Suprapubic skin (tissue), 4 donors: Measurements from ENCODE around the gene AUTS2. TPM values are rescaled to one million over a fixed set of nuclear protein-coding genes. Genes with fewer than 3 reads are reported as not detected.

Experiments used
- DNase-seq, 2 donors: peaks; one replicate each; pipeline ENCODE4 v3.0.0-alpha.2; 2019; ENCODE audit warnings: low spot score in 2 of 2
- H3K27ac ChIP-seq: fragments of 200-600 bp; sonication (generic); one replicate; pipeline ENCODE4 v1.5.1; 2019
- H3K27me3 ChIP-seq: fragments of 200-600 bp; sonication (generic); one replicate; pipeline ENCODE4 v1.5.1; 2019
- H3K36me3 ChIP-seq: fragments of 200-600 bp; sonication (generic); one replicate; pipeline ENCODE4 v1.5.1; 2019
- H3K4me1 ChIP-seq: fragments of 200-600 bp; sonication (generic); one replicate; pipeline ENCODE4 v1.5.1; 2019
- H3K4me3 ChIP-seq: fragments of 200-600 bp; sonication (generic); one replicate; pipeline ENCODE4 v1.5.1; 2019; ENCODE audit warnings: mild to moderate bottlenecking
- H3K9me3 ChIP-seq: fragments of 200-600 bp; sonication (generic); one replicate; pipeline ENCODE4 v1.5.1; 2019
- EP300 ChIP-seq: sonication (generic); formaldehyde crosslinking; IDR thresholded peaks from one replicate; pipeline ENCODE4 v1.6.1; 2017; ENCODE audit warnings: antibody characterized with exemption
- POLR2A ChIP-seq, 2 donors: fragments of 450-650 bp; IDR thresholded peaks; one replicate each; pipeline ENCODE4 v1.6.1; 2017; ENCODE audit warnings: antibody characterized with exemption in 2 of 2, mild to moderate bottlenecking in 2 of 2, moderate library complexity in 2 of 2
- POLR2AphosphoS5 ChIP-seq, 3 donors: sonication (generic); formaldehyde crosslinking; IDR thresholded peaks; one replicate each; pipeline ENCODE4 v1.6.1; 2017; ENCODE audit warnings: antibody characterized with exemption in 3 of 3
- whole genome bisulfite sequencing: methylation state at CpG from one replicate; pipeline ENCODE4 v1.1.5; 2018; 5-methylcytosine and 5-hydroxymethylcytosine counted together
- total RNA-seq, 4 donors: library from RNA; depleted of rRNA; stranded (reverse); fragments of >200 nt; gene quantifications; one replicate each; pipeline ENCODE4 v1.1.0, GENCODE V29; 2016
- TF ChIP-seq, protein P1 (sequence below), 2 donors: fragments of 200-600 bp in 1 of 2; fragments of 450-650 bp in 1 of 2; sonication (generic) in 1 of 2; IDR thresholded peaks; one replicate each; pipeline ENCODE4 v1.5.1; 2016 to 2019; ENCODE audit warnings: antibody characterized with exemption in 2 of 2, mild to moderate bottlenecking in 1 of 2, moderate library complexity in 1 of 2

Gene AUTS2
- total RNA-seq, 4 donors from 2014 or later: 31.0 to 102 (median 56.4) TPM

DNA sequence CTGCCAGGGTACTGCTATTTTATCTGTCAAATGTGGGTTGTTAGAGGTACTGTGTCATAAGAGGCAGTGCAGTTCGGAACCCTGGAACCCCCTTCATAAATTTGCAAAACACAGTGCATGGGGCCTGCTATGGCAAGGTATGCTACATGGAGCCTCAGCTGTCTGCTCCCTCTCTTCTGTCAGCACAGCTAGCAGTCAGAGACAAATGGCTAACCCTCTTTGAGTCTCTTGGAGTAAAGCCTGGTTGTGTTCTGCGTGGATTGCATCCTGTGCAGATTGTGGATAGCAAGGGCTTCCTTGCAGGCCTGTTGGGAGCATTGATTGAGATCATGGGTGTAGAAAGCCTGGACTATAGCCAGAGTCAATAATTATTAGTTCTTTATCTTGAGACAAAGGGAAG, 397.8 kb downstream of the AUTS2 start:
- 91% methylated on average over 2 of the region's 2 CpGs for WGBS

DNA sequence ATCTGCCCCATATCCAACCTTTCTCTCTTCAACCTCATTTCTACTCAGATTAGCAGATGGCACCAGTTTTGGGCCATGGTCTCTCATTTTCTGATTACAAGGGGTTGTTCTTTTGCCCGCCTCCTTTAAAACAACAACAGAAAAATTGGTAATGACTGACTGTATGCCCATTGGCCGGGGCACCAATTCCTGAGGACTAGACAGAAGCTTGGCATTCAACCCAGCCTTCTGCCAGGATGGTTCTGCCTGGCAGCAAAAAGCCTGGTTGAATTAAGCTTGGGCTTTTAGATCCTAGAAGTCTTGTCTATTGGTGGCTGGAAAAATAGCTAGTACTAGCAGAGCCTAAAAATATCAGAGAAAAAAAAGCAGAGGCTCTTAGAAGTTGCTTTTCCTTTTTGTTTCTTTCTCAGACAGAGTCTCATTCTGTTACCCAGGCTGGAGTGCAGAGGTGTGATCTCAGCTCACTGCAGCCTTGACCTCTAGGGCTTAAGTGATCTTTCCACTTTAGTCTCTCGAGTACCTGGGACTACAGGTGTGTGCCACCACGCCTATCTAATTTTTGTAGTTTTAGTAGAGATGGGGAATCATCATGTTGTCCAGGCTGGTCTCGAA, 402.6 kb downstream of the AUTS2 start:
- H3K27ac ChIP-seq: no peak overlapping the region
- no peaks in the 10 kb centered on the region for H3K36me3 ChIP-seq
- TF ChIP-seq EP300: no peak
- TF ChIP-seq, protein P1, sequence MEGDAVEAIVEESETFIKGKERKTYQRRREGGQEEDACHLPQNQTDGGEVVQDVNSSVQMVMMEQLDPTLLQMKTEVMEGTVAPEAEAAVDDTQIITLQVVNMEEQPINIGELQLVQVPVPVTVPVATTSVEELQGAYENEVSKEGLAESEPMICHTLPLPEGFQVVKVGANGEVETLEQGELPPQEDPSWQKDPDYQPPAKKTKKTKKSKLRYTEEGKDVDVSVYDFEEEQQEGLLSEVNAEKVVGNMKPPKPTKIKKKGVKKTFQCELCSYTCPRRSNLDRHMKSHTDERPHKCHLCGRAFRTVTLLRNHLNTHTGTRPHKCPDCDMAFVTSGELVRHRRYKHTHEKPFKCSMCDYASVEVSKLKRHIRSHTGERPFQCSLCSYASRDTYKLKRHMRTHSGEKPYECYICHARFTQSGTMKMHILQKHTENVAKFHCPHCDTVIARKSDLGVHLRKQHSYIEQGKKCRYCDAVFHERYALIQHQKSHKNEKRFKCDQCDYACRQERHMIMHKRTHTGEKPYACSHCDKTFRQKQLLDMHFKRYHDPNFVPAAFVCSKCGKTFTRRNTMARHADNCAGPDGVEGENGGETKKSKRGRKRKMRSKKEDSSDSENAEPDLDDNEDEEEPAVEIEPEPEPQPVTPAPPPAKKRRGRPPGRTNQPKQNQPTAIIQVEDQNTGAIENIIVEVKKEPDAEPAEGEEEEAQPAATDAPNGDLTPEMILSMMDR (IDR thresholded peaks at IDR 0.05): no peak
- no peak for TF ChIP-seq POLR2A (IDR thresholded peaks at IDR 0.05)
- TF ChIP-seq POLR2AphosphoS5 (IDR thresholded peaks at IDR 0.05): no peak
- no peaks in the 10 kb centered on the region for H3K27me3 ChIP-seq
- H3K9me3 ChIP-seq: no peaks in the 10 kb centered on the region
- 84% methylated on average over 5 of the region's 5 CpGs for WGBS
- DNase-seq: no peak
- H3K4me3 ChIP-seq: no peak overlapping the region
- no peaks in the 10 kb centered on the region for H3K4me1 ChIP-seq

More for the DNA sequence above, 397.8 kb downstream of the AUTS2 start:
- Histone ChIP-seq H3K27me3 (no peaks in the 10 kb centered on the region), H3K4me3 (no peak overlapping the region), H3K27ac (no peak overlapping the region), H3K9me3 (no peaks in the 10 kb centered on the region), H3K36me3 (no peaks in the 10 kb centered on the region), H3K4me1 (no peaks in the 10 kb centered on the region)
- no peak for DNase-seq
- no peak for TF ChIP-seq EP300
- TF ChIP-seq POLR2AphosphoS5 (IDR thresholded peaks at IDR 0.05): no peak
- TF ChIP-seq, protein P1 (IDR thresholded peaks at IDR 0.05): no peak
- TF ChIP-seq POLR2A (IDR thresholded peaks at IDR 0.05): no peak

DNA sequence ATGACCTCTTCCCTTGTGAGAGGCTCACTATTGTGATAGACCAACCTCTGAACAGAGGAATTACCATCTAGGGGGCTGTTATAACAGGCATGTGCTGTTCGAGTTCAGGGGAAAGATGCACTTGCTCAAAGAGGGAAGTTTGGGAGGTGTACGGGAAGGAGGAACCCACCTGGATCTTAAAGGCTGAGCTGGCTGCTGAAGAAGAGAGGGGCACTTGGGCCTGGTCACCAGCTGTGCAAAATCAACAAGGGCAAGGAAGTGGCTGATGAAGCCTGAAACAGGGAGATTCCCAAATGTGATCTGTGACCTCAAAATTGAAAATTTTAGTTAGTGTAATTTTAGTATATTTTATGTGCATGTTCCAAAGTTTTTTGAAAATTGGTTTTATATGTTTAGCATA, 407.2 kb downstream of the AUTS2 start:
- no peak for DNase-seq
- no peak for TF ChIP-seq EP300
- TF ChIP-seq POLR2A (IDR thresholded peaks at IDR 0.05): no peak
- TF ChIP-seq, protein P1 (IDR thresholded peaks at IDR 0.05): no peak
- TF ChIP-seq POLR2AphosphoS5 (IDR thresholded peaks at IDR 0.05): no peak
- Histone ChIP-seq H3K4me3 (no peak overlapping the region), H3K27me3 (no peaks in the 10 kb centered on the region), H3K27ac (no peak overlapping the region), H3K4me1 (peaks cover 3% of the 10 kb centered on the region), H3K36me3 (no peaks in the 10 kb centered on the region), H3K9me3 (no peaks in the 10 kb centered on the region)
- 84% methylated on average over 2 of the region's 2 CpGs for WGBS

DNA sequence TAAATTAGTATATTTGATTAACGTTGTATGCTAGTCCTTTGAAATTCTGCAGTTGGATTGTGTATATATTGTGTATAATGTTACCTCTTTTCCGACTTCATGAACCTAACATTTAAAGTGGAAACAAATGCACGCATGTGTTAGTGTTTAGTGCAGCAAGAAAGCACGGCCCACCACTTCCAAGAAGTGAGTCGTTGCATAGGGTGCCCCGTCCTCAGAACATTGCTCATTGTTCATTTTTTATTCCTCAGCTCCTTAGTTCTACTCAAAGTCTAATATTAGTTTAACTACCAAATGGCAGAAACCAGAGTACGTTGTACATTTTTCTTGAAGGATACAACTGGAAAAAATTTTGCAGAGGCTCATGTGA, 407.6 kb downstream of the AUTS2 start:
- Histone ChIP-seq H3K36me3 (no peaks in the 10 kb centered on the region), H3K4me3 (no peak overlapping the region), H3K4me1 (peaks cover 3% of the 10 kb centered on the region), H3K9me3 (no peaks in the 10 kb centered on the region), H3K27ac (no peak overlapping the region), H3K27me3 (no peaks in the 10 kb centered on the region)
- TF ChIP-seq POLR2AphosphoS5 (IDR thresholded peaks at IDR 0.05) (no peak), POLR2A (IDR thresholded peaks at IDR 0.05) (no peak), EP300 (no peak)
- TF ChIP-seq, protein P1 (IDR thresholded peaks at IDR 0.05): no peak
- DNase-seq: no peak
- WGBS: 68% methylated on average over 7 of the region's 7 CpGs

DNA sequence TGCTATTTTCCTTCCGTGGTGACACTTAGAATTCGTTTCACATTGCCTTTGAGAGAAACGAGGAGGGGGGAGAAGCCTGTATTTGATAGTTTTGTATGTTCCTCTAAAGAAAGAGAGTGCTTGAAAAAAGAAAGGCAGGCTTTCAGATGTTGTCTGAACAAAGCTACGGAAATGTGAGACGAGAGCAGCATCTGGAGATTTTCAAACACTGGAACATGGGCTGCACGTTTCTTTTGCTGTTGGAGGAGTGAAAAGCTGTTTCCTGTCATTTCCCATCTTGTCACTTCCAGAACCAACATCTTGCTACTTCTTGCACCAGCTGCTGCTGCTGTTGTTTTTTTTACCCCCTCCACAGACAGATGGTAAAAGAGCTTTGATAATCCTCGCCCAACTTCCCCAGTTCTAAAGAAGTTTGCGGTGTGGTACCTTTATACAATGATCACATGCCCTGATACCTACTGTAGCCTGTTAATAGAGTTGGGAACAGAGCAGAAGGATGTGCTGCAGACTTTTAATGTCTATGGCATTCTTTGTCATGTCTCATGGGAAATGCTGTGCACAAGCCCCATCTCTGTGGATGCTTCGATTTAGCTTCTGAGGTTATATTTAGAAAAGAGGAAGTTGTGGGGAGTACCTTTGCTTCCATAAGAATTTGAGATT, 408.1 kb downstream of the AUTS2 start:
- Histone ChIP-seq H3K27me3 (no peaks in the 10 kb centered on the region), H3K4me3 (no peak overlapping the region), H3K4me1 (peaks cover 3% of the 10 kb centered on the region), H3K36me3 (no peaks in the 10 kb centered on the region), H3K9me3 (no peaks in the 10 kb centered on the region), H3K27ac (no peak overlapping the region)
- no peak for DNase-seq
- WGBS: 48% methylated on average over 9 of the region's 9 CpGs
- TF ChIP-seq POLR2A (IDR thresholded peaks at IDR 0.05) (no peak), POLR2AphosphoS5 (IDR thresholded peaks at IDR 0.05) (no peak), EP300 (no peak)
- TF ChIP-seq, protein P1 (IDR thresholded peaks at IDR 0.05): no peak
